Hematopoietic multipotent progenitor cell treated with erythropoietin and hydrocortisone succinate and interleukin-3 and kit ligand, for 17 days (in vitro differentiated cells): ENCODE data around the gene ANKRD13A.
"Not testable (repeated sequence)": the region's sequence is repeated elsewhere in the genome, so short reads cannot be mapped to it uniquely, and the experiment has no call there.

ENCODE experiments used
- DNase-seq: peaks from one replicate; pipeline ENCODE4 v3.0.0-alpha.2; 2015; ENCODE audit warnings: low spot score

Gene ANKRD13A

DNA sequence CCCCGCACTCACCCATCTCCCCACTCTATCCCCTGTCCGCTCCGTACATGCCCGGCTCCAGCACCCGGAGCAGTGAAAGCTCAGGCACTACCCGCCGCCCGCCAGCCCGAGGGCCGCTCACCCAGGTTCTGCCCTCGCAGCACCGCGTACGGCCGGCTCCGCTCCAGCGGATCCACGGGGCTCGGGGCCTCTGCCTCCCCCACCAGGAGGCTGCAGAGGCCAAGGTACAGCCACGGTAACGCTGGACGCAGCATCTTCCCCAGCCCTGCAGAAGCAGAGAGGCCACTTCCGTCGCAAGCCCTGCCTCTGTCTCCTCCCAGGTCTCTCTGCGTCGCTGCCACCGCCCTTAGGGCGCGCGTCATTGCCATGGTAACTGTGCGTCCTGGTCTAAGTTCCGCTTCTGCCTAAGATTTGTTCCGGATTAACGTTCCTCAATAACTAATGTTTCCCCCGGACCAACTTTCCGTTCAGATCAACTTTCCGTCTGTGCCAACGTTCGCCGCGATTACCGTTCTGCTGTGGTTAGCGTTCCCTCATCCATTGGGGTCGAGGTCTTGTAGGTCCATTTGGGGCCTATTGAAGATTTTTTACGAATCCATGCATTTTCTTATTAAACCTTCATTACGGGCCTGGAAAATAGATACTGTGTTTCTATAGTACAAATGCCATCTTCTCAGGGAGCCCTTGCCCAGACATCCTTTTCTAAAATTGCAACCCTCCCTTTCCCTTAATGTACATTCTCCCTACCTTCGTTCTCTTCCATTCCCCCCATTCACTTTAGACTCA lies 49.2 kb downstream of the ANKRD13A start, which contains the start of gene C12orf76:
Gene C12orf76, minus strand, starts transcription at position 281 of the 786 bp plus-strand sequence. Its CDS starts 27 bp downstream, at position 254.
- DNase-seq: peak; percentile 84

DNA sequence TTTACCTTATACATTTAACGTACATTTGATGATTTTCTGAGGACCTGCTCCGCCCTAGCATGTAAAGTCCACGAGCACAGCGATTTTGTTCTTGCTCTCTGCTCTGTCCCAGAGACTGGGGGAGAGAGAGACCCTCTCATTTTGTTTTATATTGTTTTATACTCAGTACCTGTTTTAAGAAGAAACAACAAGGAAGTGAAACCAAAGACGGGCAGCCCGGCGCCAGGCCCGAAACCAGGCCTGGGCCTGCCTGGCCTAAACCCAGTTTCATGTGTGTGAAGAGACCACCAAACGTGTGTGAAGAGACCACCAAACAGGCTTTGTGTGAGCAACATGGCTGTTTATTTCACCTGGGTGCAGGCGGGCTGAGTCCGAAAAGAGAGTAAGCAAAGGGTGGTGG lies 49.8 kb downstream of the ANKRD13A start:
- DNase-seq: not testable (repeated sequence)

DNA sequence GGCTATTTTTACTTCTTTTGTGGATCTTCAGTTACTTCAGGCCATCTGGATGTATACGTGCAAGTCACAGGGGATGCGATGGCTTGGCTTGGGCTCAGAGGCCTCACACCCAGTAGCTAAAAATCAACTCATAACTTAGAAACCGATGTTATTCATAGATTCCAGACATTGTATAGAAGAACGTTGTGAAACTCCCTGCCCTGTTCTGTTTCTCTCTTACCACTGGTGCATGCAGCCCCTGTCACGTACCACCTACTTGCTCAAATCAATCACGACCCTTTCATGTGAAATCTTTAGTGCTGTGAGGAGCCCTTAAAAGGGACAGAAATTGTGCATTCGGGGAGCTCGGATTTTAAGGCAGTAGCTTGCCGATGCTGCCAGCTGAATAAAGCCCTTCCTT lies 50.4 kb downstream of the ANKRD13A start:
- DNase-seq: not testable (repeated sequence)

DNA sequence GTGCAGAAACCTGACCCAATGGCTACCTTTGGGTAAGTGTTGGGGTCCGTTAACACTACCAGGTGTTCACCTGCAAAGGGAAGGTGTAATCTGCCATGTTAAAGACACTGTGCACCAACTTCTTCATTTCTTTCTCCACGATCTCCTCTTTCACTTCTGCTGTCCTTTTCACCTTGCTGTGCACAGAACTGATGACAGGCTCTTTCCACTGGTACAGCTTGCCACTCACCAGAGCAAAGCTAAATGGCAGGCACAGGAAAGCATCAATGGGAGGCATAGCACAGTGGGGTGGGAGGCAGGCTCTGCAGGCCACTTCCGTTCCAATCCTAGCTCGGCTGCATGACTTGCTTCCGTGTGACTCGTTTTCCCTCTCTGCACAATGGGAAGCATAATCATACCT lies 51.7 kb downstream of the ANKRD13A start:
- no peak for DNase-seq

DNA sequence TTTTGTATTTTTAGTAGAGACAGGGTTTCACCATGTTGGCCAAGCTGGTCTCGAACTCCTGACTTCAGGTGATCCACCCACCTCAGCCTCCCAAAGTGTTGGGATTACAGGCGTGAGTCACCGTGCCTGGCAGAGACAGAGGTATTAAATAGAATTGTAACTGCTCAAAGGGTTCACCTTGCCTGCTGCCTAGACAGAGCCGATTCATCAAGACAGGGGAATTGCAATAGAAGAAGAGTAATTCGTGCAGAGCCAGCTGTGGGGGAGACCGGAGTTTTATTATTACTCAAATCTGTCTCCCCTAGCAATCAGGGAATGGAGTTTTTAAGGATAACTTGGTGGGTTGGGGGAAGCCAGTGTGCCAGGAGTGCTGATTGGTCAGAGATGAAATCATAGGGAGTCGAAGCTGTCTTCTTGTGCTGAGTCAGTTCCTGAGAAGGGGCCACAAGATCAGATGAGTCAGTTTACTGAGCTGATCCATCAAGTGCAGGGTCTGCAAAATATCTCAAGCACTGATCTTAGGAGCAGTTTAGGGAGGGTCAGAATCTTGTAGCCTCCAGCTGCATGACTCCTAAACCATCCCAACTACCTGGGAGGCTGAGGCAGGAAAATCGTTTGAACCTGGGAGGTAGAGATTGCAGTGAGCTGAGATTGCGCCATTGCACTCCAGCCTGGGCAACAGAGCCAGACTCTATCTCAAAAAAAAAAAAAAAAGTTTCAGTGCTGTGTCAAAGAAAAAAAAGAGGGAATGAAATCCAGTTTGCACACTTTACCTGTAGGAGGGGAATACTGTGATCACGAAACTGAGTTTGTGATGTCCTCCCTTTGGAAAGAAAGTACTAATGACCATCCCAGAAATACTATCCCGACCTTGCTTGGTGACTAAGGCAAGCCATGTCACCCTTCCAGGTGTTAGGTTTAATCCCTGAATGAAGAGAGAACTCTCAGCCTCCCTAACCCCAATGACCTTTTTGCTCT lies 56.4 kb downstream of the ANKRD13A start:
- not testable (repeated sequence) for DNase-seq

DNA sequence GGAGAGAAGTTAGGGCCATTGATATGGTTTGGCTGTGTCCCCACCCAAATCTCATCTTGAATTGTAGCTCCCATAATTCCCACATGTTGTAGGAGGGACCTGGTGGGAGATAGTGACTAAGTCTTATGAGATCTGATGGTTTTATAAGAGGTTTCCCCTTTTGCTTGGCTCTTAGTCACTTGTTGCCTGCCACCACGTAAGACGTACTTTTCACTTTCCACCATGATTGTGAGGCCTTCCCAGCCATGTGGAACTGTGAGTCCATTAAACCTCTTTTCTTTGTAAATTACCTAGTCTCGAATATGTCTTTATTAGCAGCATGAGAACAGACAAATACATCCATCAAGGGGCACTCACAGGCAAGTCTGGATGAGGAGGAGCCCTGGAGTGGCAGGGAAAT lies 57.4 kb downstream of the ANKRD13A start:
- DNase-seq: not testable (repeated sequence)

DNA sequence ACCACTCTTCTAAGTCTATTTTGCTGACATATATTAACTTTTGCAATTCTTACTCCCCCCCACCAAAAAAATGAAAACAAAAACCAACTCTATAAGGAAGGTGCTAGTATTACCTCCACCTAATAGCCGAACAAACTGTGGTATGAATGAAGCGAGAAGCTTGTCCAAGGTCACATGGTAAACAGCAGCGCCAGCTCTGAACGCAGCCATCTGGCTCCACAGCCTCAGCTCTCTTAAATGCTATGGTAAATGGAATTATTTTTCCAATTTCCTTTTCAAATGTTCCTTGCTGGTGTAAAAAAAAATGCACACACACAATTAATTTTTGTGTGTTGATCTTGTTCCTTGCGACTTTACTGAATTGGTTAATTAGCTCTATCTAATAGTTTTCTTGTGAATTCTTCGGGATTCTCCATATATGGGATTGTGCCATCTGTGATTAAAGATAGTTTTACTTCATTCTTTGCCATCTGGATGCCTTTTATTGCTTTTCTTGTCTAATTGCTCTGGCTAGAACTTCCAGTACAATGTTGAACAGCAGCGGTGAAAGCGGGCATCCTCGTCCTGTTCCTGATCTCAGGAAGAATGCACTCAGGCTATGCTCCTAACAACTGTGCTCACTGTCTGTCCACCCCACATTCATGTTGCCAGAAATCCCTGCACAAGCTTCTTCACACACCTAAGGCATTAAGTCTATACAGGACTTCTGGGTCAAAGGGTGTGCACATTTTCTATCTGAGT lies 59.8 kb downstream of the ANKRD13A start:
- DNase-seq: no peak

DNA sequence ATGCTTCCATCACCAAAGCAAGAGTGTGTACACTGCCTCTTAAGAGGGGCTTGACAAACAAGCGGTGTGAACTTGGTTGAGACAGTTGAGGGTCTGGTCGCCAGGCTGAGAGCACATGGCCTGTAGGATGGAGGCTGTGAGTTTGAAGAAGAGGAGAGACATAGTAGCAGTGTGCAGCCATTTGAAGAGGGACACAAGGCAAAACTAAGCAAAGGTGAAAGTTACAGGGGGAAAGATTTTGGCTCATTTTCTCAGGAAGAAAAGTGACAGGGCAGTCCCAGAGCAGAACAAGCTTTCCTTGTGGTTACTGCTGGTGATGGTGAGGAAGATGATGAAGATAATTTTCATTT lies 60.4 kb downstream of the ANKRD13A start:
- no peak for DNase-seq

DNA sequence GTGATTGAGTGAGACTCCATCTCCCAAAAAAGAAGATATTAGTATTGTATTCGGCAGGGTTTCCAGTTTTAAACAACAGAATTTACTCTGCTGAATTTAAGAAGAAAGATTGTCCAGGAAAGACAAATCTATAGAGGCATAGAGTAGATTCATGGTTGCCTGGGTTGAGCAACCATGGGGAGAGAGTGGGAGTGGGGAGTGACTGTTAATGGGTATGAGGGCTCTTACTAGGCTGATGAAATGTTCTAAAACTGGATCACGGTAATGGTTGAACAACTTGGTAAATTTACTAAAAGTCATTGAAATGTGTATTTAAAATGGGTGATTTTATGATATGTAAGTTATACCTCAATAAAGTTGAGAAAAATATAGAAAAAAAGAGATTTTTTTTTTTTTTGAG lies 63.0 kb downstream of the ANKRD13A start:
- no peak for DNase-seq

DNA sequence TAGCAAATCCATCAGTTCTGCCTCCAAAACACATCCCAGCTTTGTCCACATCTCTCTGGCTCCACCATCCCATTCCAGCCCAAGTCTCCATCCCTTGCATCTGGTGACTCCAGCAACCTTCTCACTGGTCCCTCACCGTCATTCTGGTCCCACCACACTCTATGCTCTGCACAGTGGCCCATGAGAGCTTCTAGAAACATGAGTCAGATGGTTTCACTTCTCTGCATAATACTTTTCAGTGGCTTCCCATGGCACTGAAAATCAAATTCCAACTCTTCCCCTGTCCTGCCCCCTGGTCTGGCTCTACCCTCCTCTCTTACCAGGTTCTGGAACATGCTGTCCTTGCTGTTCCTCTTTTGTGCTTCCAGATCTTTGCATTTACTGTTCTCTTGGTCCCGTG lies 66.3 kb downstream of the ANKRD13A start:
- DNase-seq: no peak

DNA sequence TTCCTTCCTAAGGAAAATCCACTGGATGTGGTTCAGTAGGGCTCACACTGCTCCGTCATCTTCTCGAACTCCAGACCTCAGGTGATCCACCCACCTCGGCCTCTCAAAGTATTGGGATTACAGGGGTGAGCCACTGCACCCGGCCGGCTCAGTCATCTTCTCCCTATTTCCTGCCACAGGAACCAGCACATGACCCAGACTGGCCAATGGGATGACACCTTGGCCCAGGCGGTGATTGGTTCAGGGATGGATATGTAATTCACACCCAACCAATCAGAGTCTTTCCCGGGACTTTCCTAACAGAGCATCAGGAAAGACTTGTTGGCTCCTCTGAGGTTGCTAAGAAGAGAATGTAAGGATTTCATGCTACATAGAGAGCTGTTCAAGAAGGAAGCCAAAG lies 68.3 kb downstream of the ANKRD13A start:
- DNase-seq: no peak

DNA sequence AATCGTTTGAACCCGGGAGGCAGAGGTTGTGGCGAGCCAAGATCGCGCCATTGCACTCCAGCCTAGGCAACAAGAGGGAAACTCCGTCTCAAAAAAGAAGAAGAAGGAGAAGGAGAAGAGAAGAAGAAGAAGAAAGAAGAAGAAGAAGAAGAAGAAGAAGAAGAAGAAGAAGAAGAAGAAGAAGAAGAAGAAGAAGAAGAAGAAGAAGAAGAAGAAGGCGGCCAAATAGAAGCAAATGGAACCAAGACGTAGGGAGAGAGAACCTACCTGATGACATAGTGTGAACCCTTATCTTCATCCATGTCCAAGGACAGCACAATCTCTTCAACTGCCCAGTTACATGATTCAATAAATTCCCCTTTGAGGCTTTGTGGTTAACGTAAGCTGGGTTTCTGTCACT lies 68.9 kb downstream of the ANKRD13A start:
- not testable (repeated sequence) for DNase-seq

DNA sequence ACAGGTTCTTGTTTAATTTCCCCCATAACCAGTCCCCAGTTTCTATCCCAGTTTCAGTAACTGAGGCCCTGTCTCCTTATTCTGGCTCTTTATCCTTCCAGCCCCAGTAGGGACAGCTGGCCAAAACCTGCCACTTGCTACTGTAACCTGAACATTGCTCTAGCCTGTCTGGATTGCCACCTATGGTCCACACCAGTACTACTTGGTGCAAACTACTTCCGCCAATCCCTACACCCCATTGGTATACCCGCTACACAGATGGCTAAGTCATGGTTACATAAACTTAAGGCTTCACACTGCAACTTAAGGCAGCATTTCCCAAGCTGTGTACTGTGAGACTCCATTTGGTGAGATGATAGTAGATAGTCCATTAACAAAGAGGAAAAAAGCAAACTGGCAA lies 69.4 kb downstream of the ANKRD13A start:
- DNase-seq: no peak

DNA sequence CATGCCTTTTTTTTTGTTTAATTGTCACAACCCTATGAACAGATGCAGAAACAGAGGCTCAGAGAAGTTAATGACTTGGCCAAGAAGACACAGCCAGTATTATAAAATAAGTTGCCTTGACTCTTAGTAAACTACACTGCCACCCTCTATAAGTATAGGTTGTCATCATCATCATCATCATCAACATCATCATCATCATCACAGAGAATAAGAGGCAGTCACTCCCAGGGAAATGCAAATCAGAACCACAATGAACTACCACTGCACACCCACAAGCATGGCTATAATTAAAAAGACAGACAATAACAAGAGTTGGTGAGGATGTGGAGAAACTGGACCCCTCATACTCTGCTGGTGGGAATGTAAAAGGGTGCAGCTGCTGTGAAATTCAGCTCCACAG lies 72.3 kb downstream of the ANKRD13A start:
- no peak for DNase-seq

DNA sequence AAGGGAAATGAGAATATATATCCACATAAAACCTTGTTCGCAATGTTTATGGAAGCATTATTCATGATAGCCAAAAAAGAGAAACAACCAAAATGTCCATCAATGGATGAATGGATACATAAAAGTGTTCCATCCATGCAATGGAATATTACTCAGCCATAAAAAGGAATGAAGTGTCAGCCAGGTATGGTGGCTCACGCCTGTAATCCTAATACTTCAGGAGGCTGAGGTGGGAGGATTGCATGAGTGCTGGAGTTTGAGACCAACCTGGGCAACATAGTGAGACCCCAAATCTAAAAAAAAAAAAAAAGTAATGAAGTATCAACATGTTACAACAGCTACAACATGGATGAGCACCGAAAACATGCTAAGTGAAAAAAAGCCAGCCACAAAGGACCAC lies 72.7 kb downstream of the ANKRD13A start:
- no peak for DNase-seq

DNA sequence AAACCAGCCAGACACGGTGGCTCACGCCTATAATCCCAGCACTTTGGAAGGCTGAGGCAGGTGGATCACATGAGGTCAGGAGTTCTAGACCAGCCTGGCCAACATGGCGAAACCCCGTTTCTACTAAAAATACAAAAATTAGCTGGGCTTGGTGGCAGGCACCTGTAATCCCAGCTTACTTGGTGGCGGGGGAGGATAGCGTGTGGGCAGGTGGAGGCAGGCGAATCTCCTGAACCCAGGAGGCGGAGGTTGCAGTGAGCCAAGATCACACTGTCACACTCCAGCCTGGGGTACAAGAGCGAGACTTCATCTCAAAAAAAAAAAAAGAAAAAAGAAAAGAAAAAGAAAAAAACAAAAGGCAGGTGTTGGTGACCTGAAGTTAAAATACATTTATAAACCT lies 73.4 kb downstream of the ANKRD13A start:
- not testable (repeated sequence) for DNase-seq

DNA sequence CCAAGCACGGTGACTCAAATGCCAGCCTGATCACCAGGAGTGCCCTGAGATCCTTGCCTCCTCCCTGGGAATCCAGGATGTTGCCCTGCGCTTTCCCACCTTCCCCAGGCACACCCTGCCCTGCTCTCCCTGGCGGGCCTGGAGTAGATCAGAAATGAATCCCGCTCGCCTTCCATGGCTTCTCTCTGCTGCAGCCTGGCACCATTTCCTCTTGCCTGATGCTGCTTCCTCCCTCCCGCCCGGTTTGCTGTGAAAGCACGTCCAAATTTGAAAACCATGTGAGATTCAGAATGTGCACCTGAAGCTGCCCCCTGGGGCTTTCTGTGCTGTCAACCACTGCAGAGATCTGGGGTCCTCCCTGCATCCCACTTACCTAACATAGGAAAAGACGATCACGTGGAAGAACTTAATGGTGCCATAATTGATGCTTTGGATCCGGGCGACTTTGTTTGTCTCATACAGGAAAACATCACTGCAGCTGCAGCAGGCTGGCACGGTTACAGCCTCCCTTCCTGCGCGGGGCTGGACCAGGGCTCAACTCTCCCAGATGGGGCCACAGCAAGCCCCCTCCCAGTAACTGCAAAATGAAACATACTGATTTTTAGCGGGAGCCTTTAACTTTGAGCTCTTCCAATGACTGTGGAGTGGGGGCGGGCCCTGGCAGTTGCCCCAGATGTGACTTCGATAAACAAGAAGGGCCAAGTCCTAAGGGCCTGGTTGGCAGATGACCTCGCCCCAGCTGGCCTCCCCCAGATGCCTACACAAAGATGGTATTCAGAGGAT lies 74.0 kb downstream of the ANKRD13A start:
- DNase-seq: no peak

DNA sequence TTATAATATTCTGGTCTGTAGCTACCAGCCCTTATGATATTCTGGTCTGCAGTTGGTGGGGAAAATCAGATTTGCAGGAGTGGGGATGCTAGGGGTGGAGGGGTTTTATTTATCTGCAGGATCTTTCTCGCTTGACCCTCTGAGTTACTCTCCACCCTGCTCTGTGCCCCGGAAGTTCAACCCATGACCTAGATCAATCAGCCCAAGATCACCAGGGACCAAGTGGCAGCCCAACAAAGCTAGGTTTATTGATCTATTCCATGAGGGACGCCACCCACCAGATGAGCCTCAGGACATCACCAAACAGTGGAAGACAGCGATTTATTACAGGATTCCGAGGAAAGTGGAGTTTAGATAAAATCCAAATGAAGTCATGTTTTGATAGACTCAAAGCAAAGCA lies 74.9 kb downstream of the ANKRD13A start:
- no peak for DNase-seq

DNA sequence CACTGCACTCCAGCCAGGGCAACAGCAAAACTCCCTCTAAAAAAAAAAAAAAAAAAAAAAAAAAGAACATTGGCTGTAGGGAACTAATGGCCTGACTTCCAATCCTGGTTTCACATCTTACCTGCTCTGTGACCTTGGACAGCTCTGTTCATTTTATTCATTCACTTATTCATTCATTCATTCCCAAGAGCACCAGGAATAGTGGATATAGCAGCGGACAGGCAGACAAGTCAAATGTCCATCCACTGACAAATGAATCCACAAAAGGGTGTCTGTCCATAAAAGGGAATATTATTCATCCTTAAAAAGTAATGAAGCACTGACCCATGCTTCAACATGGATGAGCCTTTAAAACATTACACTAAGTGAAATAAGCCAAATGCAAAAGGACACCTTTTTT lies 76.7 kb downstream of the ANKRD13A start:
- DNase-seq: no peak

DNA sequence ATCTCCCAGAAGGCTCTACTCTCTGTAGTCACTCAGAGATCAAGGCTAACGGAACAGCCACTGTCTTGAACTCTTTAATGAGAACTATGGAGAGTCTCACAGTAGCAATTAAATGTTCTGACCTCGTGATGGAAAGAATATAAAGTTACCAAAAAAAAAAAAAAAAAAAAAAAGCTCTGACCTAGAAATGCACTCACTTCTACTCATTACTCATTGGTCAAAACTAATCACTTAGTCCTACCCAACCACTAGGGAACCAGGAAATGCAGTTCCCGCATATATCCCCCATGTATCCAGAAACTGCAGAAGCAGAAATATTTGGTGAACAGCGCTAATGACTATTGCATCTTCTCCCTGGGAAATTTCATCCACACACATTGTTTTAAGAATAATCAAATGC lies 78.6 kb downstream of the ANKRD13A start:
- no peak for DNase-seq
